SU-DHL-6 (cell line): ENCODE measurements around the gene CARMIL1.

ENCODE experiments used
- CTCF ChIP-seq: fragments of 200-600 bp; sonication (generic); IDR thresholded peaks from one replicate; pipeline ENCODE4 v1.5.1; 2017; ENCODE audit warnings: antibody characterized with exemption, mild to moderate bottlenecking, low read length, moderate library complexity; ENCODE audit not compliant: insufficient read depth, poor library complexity, severe bottlenecking
- EZH2phosphoT487 ChIP-seq: fragments of 200-600 bp; sonication (generic), shearing (Covaris generic); conservative IDR thresholded peaks from 2 replicates; pipeline ENCODE4 v1.6.1; 2018; ENCODE audit warnings: mild to moderate bottlenecking, antibody characterized with exemption, low read length, moderate library complexity, mixed read lengths

- TF ChIP-seq CTCF (no peak), EZH2phosphoT487 (no peak)
Measured at GRCh38 chr6:25404693-25405169, 125.6 kb downstream of the CARMIL1 start.
